GM23248 (cell line): ENCODE results near the gene GARRE1.

Source experiments
- EZH2 ChIP-seq: fragments of 200-600 bp; sonication (generic); IDR thresholded peaks from 2 replicates; pipeline ENCODE4 v1.6.1; 2018; ENCODE audit warnings: antibody characterized with exemption, mild to moderate bottlenecking; ENCODE audit not compliant: insufficient read depth, poor library complexity, severe bottlenecking
- EZH2phosphoT487 ChIP-seq: fragments of 200-600 bp; sonication (generic); IDR thresholded peaks from 2 replicates; pipeline ENCODE4 v1.6.1; 2018; ENCODE audit warnings: antibody characterized with exemption, moderate library complexity, mild to moderate bottlenecking, low read depth; ENCODE audit not compliant: insufficient read depth

GRCh38 chr19:34300380-34300779 is 46.0 kb downstream of the GARRE1 start:
- TF ChIP-seq EZH2 (no peak), EZH2phosphoT487 (no peak)
